GM18909 (cell line): ENCODE data around the gene ERMP1.

Source experiments
- ATAC-seq: cut with Tn5 transposase; IDR thresholded peaks from one replicate; pipeline ENCODE4 v1.9.1; 2021; ENCODE audit warnings: mild to moderate bottlenecking; ENCODE audit not compliant: unreplicated experiment, poor library complexity

The ERMP1 gene

DNA sequence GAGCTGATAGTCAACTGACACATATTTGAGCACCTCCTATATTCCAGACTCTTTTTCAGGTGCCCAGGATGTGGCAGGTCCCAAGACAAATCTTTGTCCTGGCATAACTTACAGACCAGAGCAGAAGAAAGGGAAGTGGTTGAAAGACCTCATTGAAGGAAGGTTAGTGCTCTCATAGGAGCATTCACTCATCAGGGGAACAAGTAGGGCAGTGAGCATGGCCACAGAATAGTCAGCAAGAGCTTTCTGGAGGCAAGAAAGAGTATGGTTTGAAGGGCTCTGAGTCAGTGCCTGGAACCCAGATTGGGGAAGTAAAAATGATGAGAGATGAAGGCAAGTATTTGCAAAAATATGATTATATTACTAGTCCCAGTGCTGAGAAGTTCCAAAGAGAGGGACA, 25.0 kb upstream of the ERMP1 start:
- no peak for ATAC-seq

DNA sequence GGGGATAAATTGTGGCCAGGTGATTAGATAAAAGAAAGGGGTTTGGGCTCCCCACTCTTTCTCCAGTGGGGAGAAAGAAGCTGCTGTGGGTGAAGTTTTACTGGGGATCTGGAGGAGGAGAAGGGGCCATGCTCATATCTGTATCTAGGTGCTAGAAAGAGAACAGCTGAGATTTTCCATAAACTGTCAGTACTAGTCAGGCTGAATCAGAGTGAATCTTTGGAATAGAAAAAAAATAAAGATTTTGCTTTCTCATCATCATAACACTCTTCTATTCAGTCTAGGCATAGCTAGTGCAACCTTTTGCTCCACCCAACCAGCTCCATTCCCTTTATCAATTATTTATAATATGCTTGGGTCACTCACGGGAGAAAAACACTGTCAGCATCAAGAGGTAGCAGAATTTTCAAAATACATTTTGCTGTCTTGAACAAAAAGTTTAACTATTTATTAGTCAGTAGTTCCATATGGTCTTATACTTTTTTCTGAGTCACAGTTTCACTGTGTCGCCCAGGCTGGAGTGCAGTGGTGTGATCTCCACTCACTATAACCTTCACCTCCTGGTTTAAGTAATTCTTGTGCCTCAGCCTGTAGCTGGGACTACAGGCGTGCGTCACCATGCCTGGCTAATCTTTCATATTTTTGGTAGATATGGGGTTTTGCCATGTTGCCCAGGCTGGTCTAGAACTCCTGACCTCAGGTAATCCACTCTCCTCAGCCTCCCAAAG, 21.3 kb upstream of the ERMP1 start:
- ATAC-seq, result no peak

GRCh38 chr9:5853617-5854016, 20.7 kb upstream of the ERMP1 start:
- no peak for ATAC-seq

GRCh38 chr9:5852987-5853386, 20.1 kb upstream of the ERMP1 start:
- ATAC-seq, result no peak

DNA sequence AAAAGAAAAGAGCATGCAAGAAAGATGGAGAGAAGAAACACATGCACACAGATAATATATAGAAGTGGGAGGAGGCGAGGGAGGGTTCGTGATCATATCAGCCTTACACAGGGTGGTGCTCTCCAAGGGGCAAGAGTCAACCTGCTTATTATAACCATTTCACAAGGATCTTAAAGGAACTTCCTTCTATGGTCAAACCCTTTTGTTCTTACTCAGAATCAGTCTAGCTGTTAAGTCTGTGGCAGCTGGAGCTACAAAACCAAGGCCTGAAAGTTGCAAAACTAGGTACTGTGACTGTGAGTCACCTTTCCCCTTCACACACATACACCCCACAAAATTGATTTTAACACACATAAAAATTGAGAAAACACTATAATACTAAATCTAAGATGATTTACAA, 18.5 kb upstream of the ERMP1 start:
- ATAC-seq, result peak; percentile 86

DNA sequence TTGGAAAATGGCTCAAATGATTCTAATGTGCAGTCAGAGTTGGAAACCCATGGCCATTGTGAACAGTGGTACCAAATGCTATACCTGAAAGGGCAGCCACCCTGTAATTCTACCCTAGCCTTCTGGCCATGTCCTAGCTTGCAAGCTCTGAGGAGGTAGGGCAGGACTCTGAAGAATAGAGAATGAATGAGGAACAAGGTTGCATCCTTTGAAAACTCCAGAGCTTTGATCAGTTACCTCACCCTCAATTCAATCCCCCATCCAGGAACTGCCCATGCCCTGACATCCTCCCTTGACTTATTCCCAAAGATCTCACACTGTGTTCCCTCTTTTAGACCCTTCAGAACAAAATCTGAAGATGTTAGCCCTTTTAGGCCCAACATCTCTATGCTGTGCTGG, 17.8 kb upstream of the ERMP1 start:
- ATAC-seq, result no peak

DNA sequence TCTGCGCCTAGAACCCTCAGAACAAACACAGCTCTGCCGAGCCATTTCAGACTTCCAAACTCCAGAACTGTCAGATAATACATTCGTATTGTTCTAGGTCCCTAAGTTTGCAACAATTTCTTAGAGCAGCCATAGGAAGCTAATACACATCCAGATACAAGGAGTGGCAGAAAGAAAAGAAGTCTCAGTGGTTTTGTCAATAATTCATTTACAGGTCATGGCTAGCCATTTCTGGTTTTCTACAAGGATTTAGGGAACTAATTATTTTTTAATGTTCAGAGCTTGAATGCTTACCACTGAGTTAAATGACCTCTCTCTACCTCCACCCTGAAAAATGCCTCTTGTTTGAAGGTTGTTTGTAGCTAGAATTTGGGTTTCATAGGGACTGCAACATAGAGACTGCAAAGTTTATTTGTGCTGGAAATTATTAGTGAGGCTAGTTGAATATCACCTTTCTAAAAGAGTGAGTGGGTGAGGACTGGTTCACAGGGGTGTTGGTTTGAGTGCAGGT, 15.5 kb upstream of the ERMP1 start:
- peak; percentile 39 for ATAC-seq

DNA sequence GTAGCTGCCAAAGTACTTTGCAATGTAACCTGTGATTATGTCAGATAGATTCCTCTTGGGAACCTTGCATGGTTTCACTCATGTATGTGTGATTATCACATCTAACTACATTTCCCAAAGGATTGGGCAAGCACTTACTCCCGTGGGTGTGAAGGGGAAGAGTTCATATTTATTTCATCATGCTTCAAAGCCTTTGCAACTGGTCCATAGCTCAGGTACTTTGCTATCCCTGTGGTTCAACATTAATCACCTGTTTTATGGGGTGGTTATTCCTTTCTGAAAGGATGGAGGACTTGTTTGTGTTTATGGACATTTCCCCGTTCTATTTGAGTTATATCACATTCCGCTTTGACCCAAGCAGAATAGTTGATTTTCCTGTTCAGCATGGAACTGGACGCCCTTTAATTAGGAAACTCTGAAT, 13.6 kb upstream of the ERMP1 start:
- no peak for ATAC-seq

GRCh38 chr9:5846096-5846495, 13.2 kb upstream of the ERMP1 start:
- no peak for ATAC-seq

GRCh38 chr9:5845157-5845531, 12.2 kb upstream of the ERMP1 start:
- no peak for ATAC-seq

DNA sequence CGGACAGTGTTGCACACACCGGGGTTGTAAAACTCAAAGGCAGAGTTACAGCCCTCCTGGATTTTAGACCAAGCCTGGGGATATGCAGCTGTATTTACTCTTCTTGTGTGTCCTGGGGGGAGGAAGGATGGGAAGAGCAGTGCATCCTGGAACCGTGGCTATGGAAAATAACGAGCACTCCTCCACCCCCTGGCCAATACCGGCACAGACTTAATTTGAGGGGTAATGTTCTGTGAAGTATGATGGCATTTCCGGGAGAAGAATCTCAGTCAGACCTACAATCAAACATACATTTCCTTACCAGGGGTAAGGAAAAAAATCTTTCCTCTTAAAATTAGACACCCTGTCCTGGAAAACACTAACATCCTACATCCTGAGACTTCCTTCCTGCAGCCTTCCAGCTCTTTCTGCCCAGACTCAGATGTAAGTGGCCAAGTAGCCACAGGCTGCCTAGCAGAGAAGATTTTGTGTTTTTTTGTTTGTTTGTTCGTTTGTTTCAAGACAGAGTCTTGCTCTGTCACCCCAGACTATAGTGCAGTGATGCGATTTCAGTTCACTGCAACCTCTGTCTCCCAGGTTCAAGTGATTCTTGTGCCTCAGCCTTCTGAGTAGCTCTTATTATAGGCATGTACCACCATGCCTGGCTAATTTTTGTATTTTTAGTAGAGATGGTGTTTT, 11.0 kb upstream of the ERMP1 start:
- no peak for ATAC-seq

- no peak for ATAC-seq
Observed at GRCh38 chr9:5842929-5843793, 10.2 kb upstream of the ERMP1 start.

- no peak for ATAC-seq
Observed at GRCh38 chr9:5841771-5842573, 9.1 kb upstream of the ERMP1 start.

GRCh38 chr9:5840788-5841187, 7.9 kb upstream of the ERMP1 start:
- ATAC-seq, result no peak

GRCh38 chr9:5839572-5839902, 6.6 kb upstream of the ERMP1 start:
- no peak for ATAC-seq

- ATAC-seq, result no peak
Observed at GRCh38 chr9:5838884-5839571, 6.1 kb upstream of the ERMP1 start.

DNA sequence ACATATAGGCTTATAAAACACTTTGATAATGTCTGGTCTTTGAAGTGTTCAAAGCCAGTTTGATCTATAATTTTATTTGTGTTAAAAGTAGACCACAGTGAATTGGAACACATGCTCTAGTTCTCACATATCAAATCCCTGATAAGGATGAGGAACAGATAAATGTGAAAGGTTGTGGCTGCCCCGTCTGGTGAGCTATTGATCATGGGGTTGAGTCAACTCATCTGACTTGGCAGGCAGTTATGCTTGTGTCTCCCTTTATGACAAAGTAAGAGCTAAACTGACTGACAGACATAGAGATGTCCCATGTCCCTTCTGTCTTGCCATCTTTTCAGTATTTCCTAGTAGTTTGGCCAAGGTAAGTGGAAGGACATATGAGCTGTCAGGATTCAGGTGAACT, 2.9 kb upstream of the ERMP1 start:
- no peak for ATAC-seq

DNA sequence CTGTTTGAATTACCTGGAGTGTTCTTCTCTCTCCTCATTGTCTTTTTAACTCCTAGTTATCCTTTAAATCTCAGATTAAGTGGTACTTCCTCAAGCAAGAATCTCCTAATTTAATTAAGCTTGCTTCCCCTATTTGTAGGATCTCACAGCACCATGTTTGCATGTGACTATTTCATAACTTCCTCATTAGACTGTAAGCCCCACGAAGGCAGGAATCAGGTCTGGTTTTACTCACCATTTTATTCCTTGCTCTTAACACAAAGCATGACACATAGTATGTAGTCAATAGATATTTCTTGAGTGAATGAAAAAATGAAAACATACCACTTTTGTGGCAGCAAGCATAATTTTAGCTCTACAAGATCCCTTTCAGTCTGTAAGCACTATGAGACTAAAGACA, 1.3 kb upstream of the ERMP1 start:
- ATAC-seq, result no peak

DNA sequence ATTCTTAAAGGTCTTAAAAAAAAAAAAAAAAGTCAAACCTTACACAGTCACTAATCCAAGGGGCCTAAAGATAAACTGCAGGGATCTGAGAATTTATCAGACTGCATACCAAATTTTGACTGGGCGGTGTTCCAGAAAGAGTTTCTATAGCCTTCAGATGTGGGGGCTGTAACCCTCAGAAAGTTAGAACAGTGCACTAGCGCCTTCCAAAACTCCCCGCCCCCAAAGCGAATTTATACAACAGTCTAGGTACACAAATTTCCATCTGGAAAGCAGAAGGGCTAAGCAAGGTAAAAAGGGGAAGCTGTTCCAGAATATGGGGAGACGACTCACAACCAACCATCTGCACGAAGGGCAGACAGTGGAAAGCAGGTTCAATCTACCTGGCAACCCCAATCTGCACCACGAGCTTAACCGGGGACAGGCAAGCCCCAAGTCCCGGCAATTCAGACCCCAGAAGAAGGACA, 813 bp downstream of the ERMP1 start:
- no peak for ATAC-seq
